Ishikawa (cell line): ENCODE measurements around the gene GRB7.
A peak's percentile ranks its signal among the peaks of the same experiment; 100 is the strongest.

Experiments
- CEBPB ChIP-seq: IDR thresholded peaks from 2 replicates; pipeline ENCODE4 v1.6.1; 2012
- CREB1 ChIP-seq: IDR thresholded peaks from 2 replicates; pipeline ENCODE4 v1.6.1; 2012; ENCODE audit warnings: low read depth
- EGR1 ChIP-seq: IDR thresholded peaks from 2 replicates; pipeline ENCODE4 v1.6.1; 2012
- EP300 ChIP-seq: IDR thresholded peaks from 2 replicates; pipeline ENCODE4 v1.6.1; 2012; ENCODE audit warnings: borderline replicate concordance
- FOXM1 ChIP-seq: IDR thresholded peaks from 2 replicates; pipeline ENCODE4 v1.6.1; 2012; ENCODE audit warnings: low read depth, borderline replicate concordance
- NFIC ChIP-seq: IDR thresholded peaks from 2 replicates; pipeline ENCODE4 v1.6.1; 2012
- RAD21 ChIP-seq: IDR thresholded peaks from 2 replicates; pipeline ENCODE4 v1.6.1; 2012; ENCODE audit warnings: low read depth
- REST ChIP-seq: IDR thresholded peaks from 2 replicates; pipeline ENCODE4 v1.6.1; 2012; ENCODE audit warnings: low read depth, mild to moderate bottlenecking
- TAF1 ChIP-seq: IDR thresholded peaks from 2 replicates; pipeline ENCODE4 v1.6.1; 2012; ENCODE audit warnings: low read depth, mild to moderate bottlenecking
- TCF12 ChIP-seq: IDR thresholded peaks from 2 replicates; pipeline ENCODE4 v1.6.1; 2012; ENCODE audit warnings: low read depth
- TEAD4 ChIP-seq: IDR thresholded peaks from 2 replicates; pipeline ENCODE4 v1.6.1; 2012
- USF1 ChIP-seq: IDR thresholded peaks from 2 replicates; pipeline ENCODE4 v1.6.1; 2012
- YY1 ChIP-seq: IDR thresholded peaks from 2 replicates; pipeline ENCODE4 v1.6.1; 2012; ENCODE audit warnings: low read depth
- ZBTB7A ChIP-seq: IDR thresholded peaks from 2 replicates; pipeline ENCODE4 v1.6.1; 2012; ENCODE audit warnings: low read depth
- TF ChIP-seq, protein P1 (sequence below): IDR thresholded peaks from 2 replicates; pipeline ENCODE4 v1.6.1; 2012

Gene GRB7

GRCh38 chr17:39750131-39751015 lies 12.6 kb downstream of the GRB7 start:
- no peak for TF ChIP-seq REST
- no peak for TF ChIP-seq USF1
- TF ChIP-seq FOXM1, result no peak
- no peak for TF ChIP-seq RAD21
- TF ChIP-seq EGR1, result no peak
- TF ChIP-seq TAF1, result no peak
- TF ChIP-seq NFIC, result peak; percentile 83
- TF ChIP-seq ZBTB7A, result 0 out of 2 replicates have a peak, but pooled peaks have one; percentile 27
- TF ChIP-seq TEAD4, result peak; percentile 75
- peak; percentile 57 for TF ChIP-seq TCF12
- TF ChIP-seq CEBPB, result no peak
- peak; percentile 62; the same call in 1 of the 2 replicates for TF ChIP-seq EP300
- TF ChIP-seq, protein P1, sequence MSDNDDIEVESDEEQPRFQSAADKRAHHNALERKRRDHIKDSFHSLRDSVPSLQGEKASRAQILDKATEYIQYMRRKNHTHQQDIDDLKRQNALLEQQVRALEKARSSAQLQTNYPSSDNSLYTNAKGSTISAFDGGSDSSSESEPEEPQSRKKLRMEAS, result no peak; the same call in 1 of the 2 replicates
- TF ChIP-seq YY1, result no peak
- no peak for TF ChIP-seq CREB1

GRCh38 chr17:39751016-39751543 lies 13.3 kb downstream of the GRB7 start:
- TF ChIP-seq ZBTB7A (no peak), EGR1 (no peak), YY1 (no peak), RAD21 (no peak), TCF12 (no peak), CEBPB (no peak), TEAD4 (no peak), TAF1 (no peak), USF1 (no peak)

DNA sequence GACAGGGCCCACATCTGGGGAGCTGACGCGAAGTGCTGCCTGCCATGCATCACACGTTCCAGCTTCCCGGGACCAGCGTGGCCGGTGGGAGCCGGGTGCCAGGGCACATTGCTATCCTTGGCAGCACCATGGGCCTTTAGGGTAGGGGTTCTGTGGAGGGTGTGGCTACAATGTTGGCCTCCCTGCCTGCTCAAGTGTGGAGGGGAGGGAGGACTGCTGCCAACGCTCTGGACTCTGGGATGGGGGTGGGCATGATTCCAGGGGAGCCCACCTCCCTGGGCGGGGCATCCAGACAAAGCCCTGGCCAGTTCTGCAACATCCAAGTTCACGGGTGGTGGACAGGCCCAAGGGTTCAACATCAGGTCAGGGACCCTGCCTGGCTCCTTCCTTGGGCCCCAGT lies 13.9 kb downstream of the GRB7 start:
- no peak for TF ChIP-seq TAF1
- TF ChIP-seq TCF12, result peak; percentile 23; the same call in 1 of the 2 replicates
- TF ChIP-seq USF1, result no peak
- no peak for TF ChIP-seq CREB1
- TF ChIP-seq, protein P1, result 0 out of 2 replicates have a peak, but pooled peaks have one; percentile 9
- no peak for TF ChIP-seq FOXM1
- TF ChIP-seq EP300, result 0 out of 2 replicates have a peak, but pooled peaks have one; percentile 17
- TF ChIP-seq NFIC, result 0 out of 2 replicates have a peak, but pooled peaks have one; percentile 32
- no peak for TF ChIP-seq YY1
- peak; percentile 56; the same call in 1 of the 2 replicates for TF ChIP-seq ZBTB7A
- no peak for TF ChIP-seq RAD21
- no peak for TF ChIP-seq TEAD4
- TF ChIP-seq EGR1, result no peak
- no peak for TF ChIP-seq CEBPB
- TF ChIP-seq REST, result no peak

DNA sequence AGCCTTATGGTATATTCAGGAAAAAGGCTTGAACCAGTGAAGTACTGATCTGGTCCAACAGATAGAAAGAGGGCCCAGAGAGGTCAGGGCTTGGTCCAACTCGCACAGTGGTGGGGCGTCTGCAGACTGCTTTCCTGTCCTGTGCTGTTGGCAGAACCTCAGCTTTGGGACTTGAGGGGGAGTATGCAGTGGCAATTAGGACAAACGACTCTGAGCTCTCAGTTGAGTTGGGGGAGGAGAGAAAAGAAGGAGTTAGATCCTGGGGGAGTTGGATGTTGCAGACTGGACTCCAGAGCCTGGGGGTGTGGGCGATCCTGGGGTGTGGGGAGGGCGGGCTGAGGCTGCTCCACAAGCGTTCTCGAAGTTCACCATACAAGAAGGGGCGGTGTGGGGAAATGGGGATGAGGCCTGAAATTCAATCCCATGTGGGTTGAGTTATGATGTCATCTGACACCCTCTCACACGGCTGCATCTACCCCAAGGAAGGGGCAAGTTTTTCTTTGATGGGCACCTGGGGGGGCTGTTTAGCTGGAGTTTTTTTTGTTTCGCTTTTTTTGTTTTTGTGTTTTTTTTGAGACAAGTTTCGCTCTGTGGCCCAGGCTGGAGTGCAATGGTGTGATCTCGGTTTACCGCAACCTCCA lies 14.6 kb downstream of the GRB7 start:
- TF ChIP-seq ZBTB7A (0 out of 2 replicates have a peak, but pooled peaks have one; percentile 2), USF1 (no peak), YY1 (no peak), EP300 (no peak), REST (no peak), TAF1 (no peak), CREB1 (no peak)
- TF ChIP-seq, protein P1, result no peak
